GDM1 (cell line): ENCODE data around the gene EMILIN3.

Source experiments
- DNase-seq: peaks from one replicate; lab custom pipeline; 2025; lab: John Stamatoyannopoulos, UW

Gene EMILIN3

GRCh38 chr20:41390889-41391288 lies 24.3 kb upstream of the EMILIN3 start:
- DNase-seq, result no peak

- no peak for DNase-seq
Observed at GRCh38 chr20:41387444-41387851, 20.8 kb upstream of the EMILIN3 start.

- no peak for DNase-seq
Observed at GRCh38 chr20:41386502-41387427, 20.1 kb upstream of the EMILIN3 start.

- DNase-seq, result no peak
Observed at GRCh38 chr20:41382791-41383305, 16.2 kb upstream of the EMILIN3 start.

DNA sequence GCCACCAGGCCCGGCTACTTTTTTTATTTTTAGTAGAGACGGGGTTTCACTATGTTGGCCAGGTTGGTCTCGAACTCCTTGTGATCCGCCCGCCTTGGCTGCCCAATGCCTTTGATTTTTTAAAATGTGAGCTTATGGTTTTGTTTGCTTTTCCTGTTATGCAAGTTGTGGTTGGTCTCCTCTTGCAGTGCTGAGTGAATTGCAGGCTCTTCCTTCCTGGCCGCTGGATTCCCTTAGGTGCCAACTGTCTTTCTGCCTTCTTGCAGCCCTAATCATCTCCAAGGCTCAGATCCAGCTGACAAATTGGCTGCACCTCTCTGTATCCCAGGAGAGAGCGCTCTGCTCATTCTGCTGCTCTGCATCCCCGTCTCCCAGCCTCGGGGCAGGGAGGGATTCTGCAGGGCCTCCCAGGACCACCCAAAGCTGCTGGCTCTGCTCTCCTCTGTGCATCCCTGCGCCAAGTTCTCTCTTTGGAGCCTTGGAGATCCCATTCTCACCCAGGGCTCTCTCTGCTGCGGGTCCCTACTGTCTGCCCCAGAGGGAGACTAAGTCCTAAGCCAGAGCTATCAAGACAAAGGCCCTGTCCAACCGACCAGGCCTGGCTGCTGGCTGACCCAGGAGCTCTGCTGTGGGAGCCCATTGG lies 14.1 kb upstream of the EMILIN3 start:
- DNase-seq, result no peak

DNA sequence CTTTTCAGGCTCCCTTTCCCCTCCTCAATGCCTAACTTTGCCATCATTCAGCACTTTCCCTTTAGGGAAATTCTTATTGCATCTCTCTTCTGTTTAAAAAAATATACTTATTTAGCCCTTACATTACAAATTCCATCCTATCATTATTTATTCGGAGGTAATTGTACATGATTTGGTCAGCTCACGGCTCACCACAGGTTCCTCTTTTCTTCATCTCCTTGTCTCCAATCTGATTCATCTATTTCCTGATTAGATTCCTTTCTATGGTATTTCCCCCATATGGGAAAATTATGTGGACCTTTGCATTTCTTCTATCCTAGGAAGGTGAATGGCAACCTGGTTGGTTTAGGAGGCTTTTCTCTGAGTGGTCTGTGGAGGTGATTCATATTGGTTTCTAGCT lies 12.9 kb upstream of the EMILIN3 start:
- DNase-seq, result no peak

- no peak for DNase-seq
Observed at GRCh38 chr20:41377275-41377674, 10.7 kb upstream of the EMILIN3 start.

DNA sequence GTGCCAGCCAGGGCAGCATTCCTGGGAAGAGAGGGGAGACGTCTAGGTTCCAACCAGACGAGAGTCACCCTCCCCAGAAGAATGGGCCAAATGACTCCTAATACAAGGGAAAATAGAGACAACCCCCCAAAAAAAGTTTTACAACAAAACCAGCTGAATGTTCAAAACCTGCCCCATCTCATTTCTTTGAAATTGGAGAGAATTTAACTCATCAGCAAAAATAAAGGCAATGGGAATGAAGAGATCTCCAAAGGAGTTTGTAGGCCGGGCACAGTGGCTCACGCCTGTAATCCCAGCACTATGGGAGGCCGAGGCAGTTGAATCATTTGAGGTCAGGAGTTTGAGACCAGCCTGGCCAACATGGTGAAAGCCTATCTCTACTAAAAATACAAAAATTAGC lies 9.7 kb upstream of the EMILIN3 start:
- no peak for DNase-seq

DNA sequence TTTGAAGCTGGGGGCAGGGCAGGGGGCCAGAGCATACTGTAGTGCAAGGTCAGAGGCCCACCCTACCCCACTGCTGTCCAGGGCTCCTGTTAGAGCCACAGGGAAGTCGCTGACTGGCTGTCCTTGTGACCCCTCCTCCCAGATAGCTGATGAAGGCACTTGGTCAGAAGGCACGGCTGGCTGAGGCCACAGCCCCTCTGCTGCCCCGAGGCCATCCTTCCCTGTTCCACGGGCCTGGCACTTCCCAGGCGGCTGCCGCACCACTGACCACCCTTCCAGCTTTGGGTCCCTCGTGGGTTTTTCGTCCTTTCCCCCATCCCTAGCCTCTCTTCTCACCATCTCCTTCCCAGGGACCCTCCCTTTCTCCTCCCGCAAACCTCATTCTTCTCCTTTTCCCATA lies 9.2 kb upstream of the EMILIN3 start:
- no peak for DNase-seq

- no peak for DNase-seq
Observed at GRCh38 chr20:41373931-41374920, 7.6 kb upstream of the EMILIN3 start.

GRCh38 chr20:41373251-41373783 lies 6.7 kb upstream of the EMILIN3 start:
- no peak for DNase-seq

DNA sequence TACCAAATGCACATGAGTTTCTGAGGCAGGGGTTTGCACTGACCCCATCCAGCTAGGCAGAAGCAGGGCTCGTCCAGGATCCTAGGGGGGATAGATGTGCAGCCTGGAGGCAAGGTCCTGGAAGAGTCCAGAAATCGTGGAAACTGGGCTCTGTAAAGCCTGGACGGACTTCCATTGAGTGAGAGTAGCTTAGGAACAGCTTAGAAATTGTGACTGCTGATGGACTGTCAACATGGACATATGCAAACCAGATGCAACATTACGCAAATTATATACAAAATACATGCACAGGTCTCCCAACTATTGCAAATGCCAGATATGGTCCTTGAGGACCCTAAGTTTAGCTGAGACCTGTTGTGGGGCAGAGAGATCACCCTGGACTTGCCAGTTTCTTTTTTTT lies 4.8 kb upstream of the EMILIN3 start:
- no peak for DNase-seq

DNA sequence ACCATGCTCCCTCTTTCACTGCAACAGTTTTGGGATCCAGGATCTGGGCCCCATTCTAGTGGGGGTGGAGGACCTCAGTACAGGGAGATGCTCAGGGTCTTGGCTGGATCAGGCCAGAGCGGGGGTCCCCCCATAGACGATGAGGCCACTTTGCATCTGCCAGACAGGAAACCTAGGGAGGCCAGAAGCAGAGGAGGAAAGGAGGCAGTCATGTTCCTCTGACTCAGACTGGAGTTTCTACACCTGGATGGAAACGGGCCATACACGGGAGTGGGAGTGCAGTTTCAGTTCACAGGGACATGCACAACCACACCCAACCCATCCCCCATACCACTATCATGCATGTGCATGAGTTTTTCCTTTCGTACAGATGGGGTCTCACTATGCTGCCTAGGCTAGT lies 3.6 kb upstream of the EMILIN3 start:
- no peak for DNase-seq

- DNase-seq, result no peak
Observed at GRCh38 chr20:41369673-41370072, 3.1 kb upstream of the EMILIN3 start.

DNA sequence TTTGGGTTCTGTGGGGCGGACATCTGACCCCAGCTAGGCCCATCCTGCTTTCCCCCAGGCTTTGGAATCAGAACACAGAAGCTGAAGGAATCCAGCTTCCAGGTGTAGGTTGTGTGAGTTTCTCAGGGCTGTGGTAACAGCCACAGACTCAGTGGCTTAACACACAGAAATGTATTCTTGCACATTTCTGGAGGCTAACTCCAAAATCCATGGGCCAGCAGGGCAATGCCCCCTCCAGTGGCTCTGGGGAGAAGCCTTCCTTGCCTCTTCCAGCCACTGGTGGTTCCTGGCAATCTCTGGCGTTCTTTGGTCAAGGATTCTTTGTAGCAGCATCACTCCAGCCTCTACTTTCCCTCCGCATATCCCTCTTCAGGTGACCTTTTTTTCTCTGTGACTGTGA lies 1.3 kb upstream of the EMILIN3 start:
- DNase-seq, result no peak

- no peak for DNase-seq
Observed at GRCh38 chr20:41367393-41367695, 726 bp upstream of the EMILIN3 start.

DNA sequence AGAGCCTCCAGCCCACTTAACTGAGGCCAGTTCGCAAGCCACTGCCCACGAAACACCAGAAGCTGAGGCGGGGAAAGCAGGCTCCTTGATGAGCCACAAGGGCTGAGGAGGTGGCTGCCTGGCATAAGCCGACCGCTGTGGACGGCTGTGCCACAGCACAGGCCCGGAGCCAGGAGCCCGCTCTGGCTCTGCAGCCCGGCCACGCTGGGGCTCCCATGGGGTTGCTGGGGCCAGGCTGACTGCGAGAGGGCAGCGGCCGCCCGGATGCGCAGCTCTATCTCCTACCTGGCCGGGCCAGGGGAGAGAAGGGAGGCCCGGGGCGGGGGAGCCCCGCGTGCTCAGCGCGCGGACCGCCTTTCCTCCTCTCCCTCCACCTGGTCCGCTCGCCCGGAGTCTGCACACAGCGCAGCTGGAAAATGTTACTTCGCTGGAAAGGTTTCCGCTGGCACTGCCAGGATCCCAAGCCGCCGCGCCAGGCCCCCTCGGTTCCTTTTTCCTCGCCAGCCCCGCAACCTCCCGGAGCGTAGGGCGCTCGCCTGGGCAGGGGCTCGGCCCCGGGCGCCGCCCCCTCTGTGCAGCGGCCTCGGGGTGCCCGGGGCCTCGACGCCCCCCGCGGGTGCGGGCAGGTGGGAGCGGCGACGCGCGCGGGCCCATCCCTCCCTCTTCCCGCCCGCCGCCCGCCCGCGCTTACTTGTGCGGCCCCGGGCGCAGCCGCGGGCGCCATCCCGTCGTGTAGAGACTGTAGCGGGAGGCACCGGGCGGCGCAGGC lies 657 bp downstream of the EMILIN3 start:
- DNase-seq, result no peak

DNA sequence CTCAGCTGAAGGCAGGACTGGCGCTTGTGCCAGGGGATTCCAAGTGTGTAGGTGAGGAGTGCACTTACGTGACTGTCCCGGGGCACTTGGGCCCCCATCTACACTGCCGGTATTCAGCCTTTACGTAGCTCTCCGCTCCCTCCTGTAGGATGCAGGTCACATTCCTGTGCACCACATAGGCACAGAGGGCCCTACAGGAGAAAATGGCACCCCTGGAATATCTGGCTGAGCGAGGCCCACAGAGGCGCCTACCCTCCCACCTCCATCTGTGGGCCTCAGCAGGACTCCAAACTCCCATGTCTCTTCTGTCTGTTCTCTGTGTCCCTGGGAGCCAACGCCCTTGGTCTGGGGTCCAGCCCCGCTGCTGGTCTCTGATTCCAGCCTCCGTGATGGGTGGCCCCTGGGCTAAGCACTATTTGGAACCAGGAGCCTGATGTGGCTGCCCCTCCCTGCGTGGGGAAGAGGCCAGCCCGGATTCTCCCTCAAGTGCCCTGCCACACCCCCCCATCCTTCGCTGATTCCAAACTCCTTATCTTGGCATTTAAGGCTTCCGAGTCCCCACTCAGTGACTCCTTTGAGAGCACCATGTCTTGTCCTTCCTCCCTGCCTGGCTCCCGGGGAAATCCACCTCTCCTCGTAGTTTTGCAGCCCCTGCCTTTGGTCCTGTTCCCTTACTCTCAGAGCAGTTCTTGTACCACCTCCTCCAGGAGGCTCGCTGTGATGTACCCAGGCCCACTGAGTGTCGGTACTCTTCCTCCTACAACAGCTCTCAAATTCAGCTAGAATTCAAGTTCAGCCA lies 1.5 kb downstream of the EMILIN3 start:
- DNase-seq, result no peak

- no peak for DNase-seq
Observed at GRCh38 chr20:41364236-41364855, 2.3 kb downstream of the EMILIN3 start.

DNA sequence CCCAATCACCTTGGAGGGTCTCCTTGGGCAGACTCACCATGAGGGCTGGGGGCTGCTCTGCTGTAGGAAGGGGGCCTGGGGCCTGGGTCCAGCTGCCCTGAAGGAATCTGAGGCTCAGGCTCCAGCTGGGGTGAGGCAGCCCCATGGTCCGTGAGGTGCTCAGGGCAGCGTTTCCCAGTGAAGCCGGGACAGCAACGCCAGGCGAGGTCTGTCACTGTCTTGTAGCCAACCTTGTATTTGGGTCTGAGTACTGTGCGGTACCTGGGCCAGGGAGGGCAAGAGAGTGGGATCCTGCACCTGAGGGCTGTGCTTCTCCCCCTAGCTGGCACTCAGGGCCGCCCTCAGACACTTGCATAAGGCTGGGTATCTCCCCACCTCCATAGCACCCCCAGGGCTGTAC lies 3.0 kb downstream of the EMILIN3 start:
- no peak for DNase-seq
